Renal cortex interstitium (tissue), 15 donors: ENCODE data around the gene CRELD2. TPM values are rescaled to one million over a fixed set of nuclear protein-coding genes. Genes with fewer than 3 reads are reported as not detected.

Experiments
- DNase-seq, 11 donors: peaks; one replicate each; pipeline ENCODE4 v3.0.0-alpha.2; 2013; ENCODE audit warnings: low read depth in 9 of 11, low spot score in 4 of 11; ENCODE audit errors: extremely low read depth in 1 of 11
- long read RNA-seq, 16 experiments: transcript quantifications; one replicate each; lab custom pipeline, GENCODE V29; 2026
- polyA plus RNA-seq, 3 donors: library from polyadenylated mRNA; unstranded; fragments of 120-200 nt; gene quantifications; one replicate each; pipeline ENCODE4 v1.2.1, GENCODE V29; 2013; ENCODE audit not compliant: insufficient read length in 3 of 3

The CRELD2 gene
- 10 to 100 TPM; 22.2 to 33.9 (median 32.6) TPM for polyA plus RNA-seq
- long read RNA-seq, donor 1, transcript CRELD2-201 (10 exons, 1,357 nt) = major isoform, 6 of 6 reads
- long read RNA-seq, donor 1, partial matches to known transcripts = 0 of 6 reads
- long read RNA-seq, donor 1, other reads (novel, unspliced or antisense) = 0 of 6 reads
- long read RNA-seq, donor 2, transcript CRELD2-201 (10 exons, 1,357 nt) = major isoform, 7 of 7 reads
- long read RNA-seq, donor 2, partial matches to known transcripts = 0 of 7 reads
- long read RNA-seq, donor 2, other reads (novel, unspliced or antisense) = 0 of 7 reads
- long read RNA-seq, donor 3, transcript CRELD2-201 (10 exons, 1,357 nt) = major isoform, 12 of 13 reads
- long read RNA-seq, donor 3, partial matches to known transcripts = 0 of 13 reads
- long read RNA-seq, donor 3, other reads (novel, unspliced or antisense) = 0 of 13 reads
- long read RNA-seq, donor 4, transcript CRELD2-201 (10 exons, 1,357 nt) = major isoform, 11 of 14 reads
- long read RNA-seq, donor 4, partial matches to known transcripts = 0 of 14 reads
- long read RNA-seq, donor 4, other reads (novel, unspliced or antisense) = 0 of 14 reads
- long read RNA-seq, donor 5, transcript CRELD2-201 (10 exons, 1,357 nt) = major isoform, 22 of 31 reads
- long read RNA-seq, donor 5, partial matches to known transcripts = 6 of 31 reads
- long read RNA-seq, donor 5, other reads (novel, unspliced or antisense) = 0 of 31 reads
- long read RNA-seq, donor 6, transcript CRELD2-201 (10 exons, 1,357 nt) = major isoform, 9 of 12 reads
- long read RNA-seq, donor 6, partial matches to known transcripts = 0 of 12 reads
- long read RNA-seq, donor 6, other reads (novel, unspliced or antisense) = 0 of 12 reads
- long read RNA-seq, donor 7, transcript CRELD2-201 (10 exons, 1,357 nt) = major isoform, 13 of 15 reads
- long read RNA-seq, donor 7, partial matches to known transcripts = 0 of 15 reads
- long read RNA-seq, donor 7, other reads (novel, unspliced or antisense) = 0 of 15 reads
- long read RNA-seq, donor 8, transcript CRELD2-201 (10 exons, 1,357 nt) = major isoform, 25 of 28 reads
- long read RNA-seq, donor 8, partial matches to known transcripts = 0 of 28 reads
- long read RNA-seq, donor 8, other reads (novel, unspliced or antisense) = 0 of 28 reads
- long read RNA-seq, donor 9, transcript CRELD2-201 (10 exons, 1,357 nt) = major isoform, 11 of 13 reads
- long read RNA-seq, donor 9, partial matches to known transcripts = 0 of 13 reads
- long read RNA-seq, donor 9, other reads (novel, unspliced or antisense) = 0 of 13 reads
- long read RNA-seq, donor 10, transcript CRELD2-201 (10 exons, 1,357 nt) = major isoform, 11 of 17 reads
- long read RNA-seq, donor 10, partial matches to known transcripts = 5 of 17 reads
- long read RNA-seq, donor 10, other reads (novel, unspliced or antisense) = 0 of 17 reads
- long read RNA-seq, donor 11, transcript CRELD2-201 (10 exons, 1,357 nt) = major isoform, 9 of 9 reads
- long read RNA-seq, donor 11, partial matches to known transcripts = 0 of 9 reads
- long read RNA-seq, donor 11, other reads (novel, unspliced or antisense) = 0 of 9 reads
- long read RNA-seq, donor 12, transcript CRELD2-201 (10 exons, 1,357 nt) = major isoform, 6 of 6 reads
- long read RNA-seq, donor 12, partial matches to known transcripts = 0 of 6 reads
- long read RNA-seq, donor 12, other reads (novel, unspliced or antisense) = 0 of 6 reads
- long read RNA-seq, donor 13, transcript CRELD2-201 (10 exons, 1,357 nt) = major isoform, 21 of 25 reads
- long read RNA-seq, donor 13, partial matches to known transcripts = 0 of 25 reads
- long read RNA-seq, donor 13, other reads (novel, unspliced or antisense) = 0 of 25 reads
- long read RNA-seq, donor 14, transcript CRELD2-201 (10 exons, 1,357 nt) = major isoform, 15 of 16 reads
- long read RNA-seq, donor 14, partial matches to known transcripts = 0 of 16 reads
- long read RNA-seq, donor 14, other reads (novel, unspliced or antisense) = 0 of 16 reads
- long read RNA-seq, donor 15, transcript CRELD2-201 (10 exons, 1,357 nt) = major isoform, 7 of 10 reads
- long read RNA-seq, donor 15, partial matches to known transcripts = 0 of 10 reads
- long read RNA-seq, donor 15, other reads (novel, unspliced or antisense) = 0 of 10 reads
- long read RNA-seq, donor 16, transcript CRELD2-201 (10 exons, 1,357 nt) = major isoform, 35 of 54 reads
- long read RNA-seq, donor 16, partial matches to known transcripts = 16 of 54 reads
- long read RNA-seq, donor 16, other reads (novel, unspliced or antisense) = 0 of 54 reads

GRCh38 chr22:49917974-49918910 is at the start of gene CRELD2, which contains the start of gene ALG12:
TSS of gene CRELD2 (plus strand) at chr22:49918634. CDS start at chr22:49918770, 136 bp downstream.
TSS of gene ALG12 (minus strand) at chr22:49918438. CDS start at chr22:49913765, 4,673 bp downstream.
- peak; percentile 82 to 97 (median 94) for DNase-seq

- DNase-seq = no peak
These were observed 49.2 kb upstream of the CRELD2 start for GRCh38 chr22:49869086-49869830.

GRCh38 chr22:49869845-49870712 is 48.4 kb upstream of the CRELD2 start:
- DNase-seq = no peak

- no peak for DNase-seq
These were observed 47.0 kb upstream of the CRELD2 start for GRCh38 chr22:49871482-49871881.

GRCh38 chr22:49872347-49872746 is 46.1 kb upstream of the CRELD2 start:
- DNase-seq = no peak

GRCh38 chr22:49873228-49873940 is 45.0 kb upstream of the CRELD2 start:
- no peak for DNase-seq

GRCh38 chr22:49877642-49878041 is 40.8 kb upstream of the CRELD2 start:
- no peak for DNase-seq

- no peak for DNase-seq
These were observed 40.2 kb upstream of the CRELD2 start for GRCh38 chr22:49878206-49878605.

GRCh38 chr22:49879871-49880270 is 38.6 kb upstream of the CRELD2 start:
- DNase-seq = no peak

GRCh38 chr22:49880281-49880680 is 38.2 kb upstream of the CRELD2 start:
- no peak for DNase-seq

GRCh38 chr22:49881856-49882255 is 36.6 kb upstream of the CRELD2 start:
- DNase-seq = no peak

- no peak for DNase-seq
These were observed 35.7 kb upstream of the CRELD2 start for GRCh38 chr22:49882519-49883293.

GRCh38 chr22:49883294-49883640 is 35.2 kb upstream of the CRELD2 start:
- no peak for DNase-seq
